SK-N-SH (cell line): Measurements from ENCODE around the gene MEIOC.

Source experiments
- CHD2 ChIP-seq: fragments of 150-350 bp; IDR thresholded peaks from 2 replicates; pipeline ENCODE4 v1.6.1; 2018; ENCODE audit warnings: low read length; ENCODE audit not compliant: partially characterized antibody
- EP300 ChIP-seq, 2 experiments: IDR thresholded peaks; 2 replicates each; pipeline versions ENCODE4 v1.4.0 to v1.6.1; 2012; ENCODE audit warnings: borderline replicate concordance in 1 of 2, low read depth in 1 of 2, low read length in 1 of 2
- EZH2phosphoT487 ChIP-seq: fragments of 200-600 bp; sonication (generic); IDR thresholded peaks from 2 replicates; pipeline ENCODE4 v1.6.1; 2017; ENCODE audit warnings: low read depth, mixed run types, mild to moderate bottlenecking, antibody characterized with exemption, moderate library complexity, borderline replicate concordance
- GATA2 ChIP-seq: sonication (generic); formaldehyde crosslinking; IDR thresholded peaks from 2 replicates; pipeline ENCODE4 v1.5.0; 2020; ENCODE audit warnings: mild to moderate bottlenecking, missing genetic modification reagents
- MAX ChIP-seq: IDR thresholded peaks from 2 replicates; pipeline ENCODE4 v1.4.0; 2012; ENCODE audit warnings: low read depth
- MEF2A ChIP-seq: IDR thresholded peaks from 2 replicates; pipeline ENCODE4 v1.4.0; 2012; ENCODE audit warnings: low read depth, borderline replicate concordance
- NFIC ChIP-seq: IDR thresholded peaks from 2 replicates; pipeline ENCODE4 v1.4.0; 2012; ENCODE audit warnings: borderline replicate concordance
- POLR2AphosphoS5 ChIP-seq: IDR thresholded peaks from 2 replicates; pipeline ENCODE4 v1.6.1; 2012; ENCODE audit warnings: low read depth, low read length
- RAD21 ChIP-seq: IDR thresholded peaks from 2 replicates; pipeline ENCODE4 v1.6.1; 2012; ENCODE audit warnings: mild to moderate bottlenecking, low read length
- RFX5 ChIP-seq: IDR thresholded peaks from 2 replicates; pipeline ENCODE4 v1.6.1; 2012; ENCODE audit warnings: mild to moderate bottlenecking, improper control_type of control experiment, low read length
- SIN3A ChIP-seq: IDR thresholded peaks from 2 replicates; pipeline ENCODE4 v1.6.1; 2012; ENCODE audit warnings: low read depth, mild to moderate bottlenecking, low read length, moderate library complexity, borderline replicate concordance
- TF ChIP-seq, protein P1 (sequence below): fragments of 200-600 bp; sonication (generic); IDR thresholded peaks from 2 replicates; pipeline ENCODE4 v1.6.1; 2017; ENCODE audit warnings: antibody characterized with exemption, mild to moderate bottlenecking, moderate library complexity
- TF ChIP-seq, protein P2 (sequence below): IDR thresholded peaks from 2 replicates; pipeline ENCODE4 v1.6.1; 2012; ENCODE audit warnings: mild to moderate bottlenecking, low read depth, low read length, moderate library complexity

DNA sequence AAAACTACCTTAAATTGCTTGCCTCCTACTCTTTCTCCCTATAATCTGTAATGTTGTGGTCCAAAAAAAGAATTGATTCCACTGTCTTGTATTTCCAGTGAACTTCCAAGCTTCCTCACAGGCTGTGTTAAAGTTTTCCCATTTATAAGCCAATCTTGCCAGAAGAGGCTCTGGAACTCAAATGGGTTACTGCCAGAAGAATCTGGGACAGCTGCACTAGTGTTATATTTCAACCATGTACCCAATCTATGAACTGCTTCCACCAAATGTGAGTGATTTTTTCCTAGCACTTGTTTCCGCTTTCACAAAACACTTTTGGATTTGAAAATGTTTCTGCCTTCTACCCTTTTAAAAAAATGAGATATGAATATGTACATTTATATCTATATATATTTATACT, 31.5 kb downstream of the MEIOC start:
- TF ChIP-seq MEF2A (no peak), NFIC (no peak), EZH2phosphoT487 (no peak), MAX (no peak), SIN3A (no peak), CHD2 (no peak), RAD21 (no peak), POLR2AphosphoS5 (no peak), EP300 (IDR thresholded peaks at IDR 0.05; ENCODE audit: borderline replicate concordance in 1 of 2, low read depth in 1 of 2, low read length in 1 of 2) (no peak), RFX5 (no peak), GATA2 (CRISPR knock-in tag) (no peak)
- TF ChIP-seq, protein P1, sequence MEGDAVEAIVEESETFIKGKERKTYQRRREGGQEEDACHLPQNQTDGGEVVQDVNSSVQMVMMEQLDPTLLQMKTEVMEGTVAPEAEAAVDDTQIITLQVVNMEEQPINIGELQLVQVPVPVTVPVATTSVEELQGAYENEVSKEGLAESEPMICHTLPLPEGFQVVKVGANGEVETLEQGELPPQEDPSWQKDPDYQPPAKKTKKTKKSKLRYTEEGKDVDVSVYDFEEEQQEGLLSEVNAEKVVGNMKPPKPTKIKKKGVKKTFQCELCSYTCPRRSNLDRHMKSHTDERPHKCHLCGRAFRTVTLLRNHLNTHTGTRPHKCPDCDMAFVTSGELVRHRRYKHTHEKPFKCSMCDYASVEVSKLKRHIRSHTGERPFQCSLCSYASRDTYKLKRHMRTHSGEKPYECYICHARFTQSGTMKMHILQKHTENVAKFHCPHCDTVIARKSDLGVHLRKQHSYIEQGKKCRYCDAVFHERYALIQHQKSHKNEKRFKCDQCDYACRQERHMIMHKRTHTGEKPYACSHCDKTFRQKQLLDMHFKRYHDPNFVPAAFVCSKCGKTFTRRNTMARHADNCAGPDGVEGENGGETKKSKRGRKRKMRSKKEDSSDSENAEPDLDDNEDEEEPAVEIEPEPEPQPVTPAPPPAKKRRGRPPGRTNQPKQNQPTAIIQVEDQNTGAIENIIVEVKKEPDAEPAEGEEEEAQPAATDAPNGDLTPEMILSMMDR, result no peak
- TF ChIP-seq, protein P2, sequence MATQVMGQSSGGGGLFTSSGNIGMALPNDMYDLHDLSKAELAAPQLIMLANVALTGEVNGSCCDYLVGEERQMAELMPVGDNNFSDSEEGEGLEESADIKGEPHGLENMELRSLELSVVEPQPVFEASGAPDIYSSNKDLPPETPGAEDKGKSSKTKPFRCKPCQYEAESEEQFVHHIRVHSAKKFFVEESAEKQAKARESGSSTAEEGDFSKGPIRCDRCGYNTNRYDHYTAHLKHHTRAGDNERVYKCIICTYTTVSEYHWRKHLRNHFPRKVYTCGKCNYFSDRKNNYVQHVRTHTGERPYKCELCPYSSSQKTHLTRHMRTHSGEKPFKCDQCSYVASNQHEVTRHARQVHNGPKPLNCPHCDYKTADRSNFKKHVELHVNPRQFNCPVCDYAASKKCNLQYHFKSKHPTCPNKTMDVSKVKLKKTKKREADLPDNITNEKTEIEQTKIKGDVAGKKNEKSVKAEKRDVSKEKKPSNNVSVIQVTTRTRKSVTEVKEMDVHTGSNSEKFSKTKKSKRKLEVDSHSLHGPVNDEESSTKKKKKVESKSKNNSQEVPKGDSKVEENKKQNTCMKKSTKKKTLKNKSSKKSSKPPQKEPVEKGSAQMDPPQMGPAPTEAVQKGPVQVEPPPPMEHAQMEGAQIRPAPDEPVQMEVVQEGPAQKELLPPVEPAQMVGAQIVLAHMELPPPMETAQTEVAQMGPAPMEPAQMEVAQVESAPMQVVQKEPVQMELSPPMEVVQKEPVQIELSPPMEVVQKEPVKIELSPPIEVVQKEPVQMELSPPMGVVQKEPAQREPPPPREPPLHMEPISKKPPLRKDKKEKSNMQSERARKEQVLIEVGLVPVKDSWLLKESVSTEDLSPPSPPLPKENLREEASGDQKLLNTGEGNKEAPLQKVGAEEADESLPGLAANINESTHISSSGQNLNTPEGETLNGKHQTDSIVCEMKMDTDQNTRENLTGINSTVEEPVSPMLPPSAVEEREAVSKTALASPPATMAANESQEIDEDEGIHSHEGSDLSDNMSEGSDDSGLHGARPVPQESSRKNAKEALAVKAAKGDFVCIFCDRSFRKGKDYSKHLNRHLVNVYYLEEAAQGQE, result no peak
